C4-2B (cell line): ENCODE data around the gene RAB3B.

Source experiments
- ZFX ChIP-seq: fragments of 450-650 bp; IDR thresholded peaks from 2 replicates; pipeline ENCODE4 v1.6.1; 2017
- TF ChIP-seq, protein P1 (sequence below): fragments of 450-650 bp; conservative IDR thresholded peaks from 2 replicates; pipeline ENCODE4 v1.5.1; 2017; ENCODE audit warnings: mild to moderate bottlenecking

DNA sequence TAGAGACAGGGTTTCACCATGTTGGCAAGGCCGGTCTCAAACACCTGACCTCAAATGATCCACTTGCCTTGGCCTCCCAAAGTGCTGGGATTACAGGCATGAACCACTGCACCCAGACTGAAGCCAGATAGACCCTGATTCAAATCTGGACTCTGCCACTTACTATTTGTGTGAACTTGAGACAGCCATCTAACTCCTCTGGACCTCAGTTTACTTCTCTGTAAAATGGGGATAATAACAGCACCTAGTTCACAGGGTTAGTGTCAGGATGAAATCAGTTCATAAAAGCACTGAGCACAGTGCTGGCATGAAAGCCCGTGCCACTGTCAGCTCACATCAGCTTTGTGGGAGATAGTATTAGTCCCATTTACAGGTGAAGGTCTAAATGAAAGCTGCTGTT, 28.5 kb downstream of the RAB3B start:
- TF ChIP-seq, protein P1, sequence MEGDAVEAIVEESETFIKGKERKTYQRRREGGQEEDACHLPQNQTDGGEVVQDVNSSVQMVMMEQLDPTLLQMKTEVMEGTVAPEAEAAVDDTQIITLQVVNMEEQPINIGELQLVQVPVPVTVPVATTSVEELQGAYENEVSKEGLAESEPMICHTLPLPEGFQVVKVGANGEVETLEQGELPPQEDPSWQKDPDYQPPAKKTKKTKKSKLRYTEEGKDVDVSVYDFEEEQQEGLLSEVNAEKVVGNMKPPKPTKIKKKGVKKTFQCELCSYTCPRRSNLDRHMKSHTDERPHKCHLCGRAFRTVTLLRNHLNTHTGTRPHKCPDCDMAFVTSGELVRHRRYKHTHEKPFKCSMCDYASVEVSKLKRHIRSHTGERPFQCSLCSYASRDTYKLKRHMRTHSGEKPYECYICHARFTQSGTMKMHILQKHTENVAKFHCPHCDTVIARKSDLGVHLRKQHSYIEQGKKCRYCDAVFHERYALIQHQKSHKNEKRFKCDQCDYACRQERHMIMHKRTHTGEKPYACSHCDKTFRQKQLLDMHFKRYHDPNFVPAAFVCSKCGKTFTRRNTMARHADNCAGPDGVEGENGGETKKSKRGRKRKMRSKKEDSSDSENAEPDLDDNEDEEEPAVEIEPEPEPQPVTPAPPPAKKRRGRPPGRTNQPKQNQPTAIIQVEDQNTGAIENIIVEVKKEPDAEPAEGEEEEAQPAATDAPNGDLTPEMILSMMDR = no peak
- no peak for TF ChIP-seq ZFX
